GM21423 (cell line): ENCODE results near the gene CHST11.

Experiments
- ATAC-seq: cut with Tn5 transposase; IDR thresholded peaks from one replicate; pipeline ENCODE4 v1.9.1; 2021; ENCODE audit warnings: mild to moderate bottlenecking, moderate library complexity; ENCODE audit not compliant: unreplicated experiment

The CHST11 gene

GRCh38 chr12:104479123-104479662 is 22.4 kb downstream of the CHST11 start:
- ATAC-seq: no peak

DNA sequence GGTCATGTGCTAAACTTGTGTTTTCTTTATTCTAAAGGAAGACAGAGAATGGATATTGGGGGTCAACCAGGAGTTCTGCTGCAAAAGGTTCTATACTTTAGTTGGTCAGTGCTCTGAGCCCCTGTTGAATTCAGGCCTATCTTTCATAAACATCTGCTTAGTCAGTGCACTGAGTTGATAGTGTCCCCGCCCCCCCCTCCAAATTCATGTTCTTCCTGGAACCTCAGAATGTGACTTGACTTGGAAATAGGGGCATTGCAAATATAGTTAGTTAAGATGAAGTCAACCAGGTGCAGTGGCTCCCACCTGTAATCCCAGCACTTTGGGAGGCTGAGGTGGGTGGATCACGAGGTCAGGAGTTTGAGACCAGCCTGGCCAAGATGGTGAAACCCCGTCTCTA is 23.3 kb downstream of the CHST11 start:
- no peak for ATAC-seq

- ATAC-seq: no peak
Measured at GRCh38 chr12:104480826-104481440, 24.2 kb downstream of the CHST11 start.

- ATAC-seq: no peak
Measured at GRCh38 chr12:104482113-104482512, 25.4 kb downstream of the CHST11 start.

DNA sequence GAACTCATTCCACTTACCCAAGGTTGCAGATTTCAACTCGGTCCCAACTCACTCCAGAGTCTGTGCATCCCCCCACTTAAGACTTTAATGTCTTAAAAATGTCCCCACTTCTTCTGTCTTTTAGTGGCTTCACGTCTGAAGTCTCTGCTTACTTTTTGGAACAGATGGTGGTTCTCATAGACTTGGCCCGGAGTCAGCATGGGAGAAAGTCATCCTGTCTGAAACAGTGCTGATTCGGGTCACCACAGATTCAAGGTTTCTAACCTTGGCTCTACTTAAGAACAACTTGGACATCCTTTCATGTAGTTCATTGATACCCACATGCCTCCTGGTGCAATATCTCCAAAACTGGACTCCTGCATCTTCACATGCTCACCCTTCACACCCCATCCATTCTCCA is 26.0 kb downstream of the CHST11 start:
- ATAC-seq: no peak

GRCh38 chr12:104484079-104484478 is 27.3 kb downstream of the CHST11 start:
- ATAC-seq: no peak

DNA sequence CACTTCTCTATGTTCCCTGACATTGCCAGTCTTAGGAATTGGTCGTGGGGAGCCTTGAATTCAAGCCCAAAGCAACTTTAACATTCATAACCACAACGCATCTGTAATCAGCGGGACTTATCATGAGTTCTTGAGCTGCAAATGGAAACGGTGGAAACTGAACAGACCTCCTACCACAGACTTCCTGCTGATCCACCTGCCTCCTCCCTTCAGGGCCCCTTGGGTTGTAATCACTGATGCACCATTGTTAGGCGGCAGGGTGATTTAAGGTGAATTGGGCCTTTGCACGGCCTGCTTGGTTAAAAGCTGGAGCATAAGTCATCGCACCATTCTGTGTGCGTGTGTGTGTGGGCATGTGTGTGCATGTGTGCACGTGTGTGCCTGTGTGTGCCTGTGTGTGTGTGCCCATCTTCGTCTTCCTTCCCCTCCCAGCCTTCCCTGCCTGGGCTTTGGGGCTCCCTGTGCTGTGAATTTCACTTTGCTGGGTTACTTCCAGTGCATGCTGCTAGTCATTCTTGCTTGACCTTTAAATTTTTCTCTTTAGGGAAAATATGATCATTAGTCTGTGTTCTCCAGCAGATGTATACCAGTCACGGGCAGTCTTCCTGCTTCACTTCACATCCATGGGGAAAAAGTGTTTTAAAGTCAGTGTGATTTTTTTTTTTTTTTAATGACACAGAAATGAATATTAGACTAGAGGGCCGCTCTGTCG is 29.1 kb downstream of the CHST11 start:
- ATAC-seq: no peak

DNA sequence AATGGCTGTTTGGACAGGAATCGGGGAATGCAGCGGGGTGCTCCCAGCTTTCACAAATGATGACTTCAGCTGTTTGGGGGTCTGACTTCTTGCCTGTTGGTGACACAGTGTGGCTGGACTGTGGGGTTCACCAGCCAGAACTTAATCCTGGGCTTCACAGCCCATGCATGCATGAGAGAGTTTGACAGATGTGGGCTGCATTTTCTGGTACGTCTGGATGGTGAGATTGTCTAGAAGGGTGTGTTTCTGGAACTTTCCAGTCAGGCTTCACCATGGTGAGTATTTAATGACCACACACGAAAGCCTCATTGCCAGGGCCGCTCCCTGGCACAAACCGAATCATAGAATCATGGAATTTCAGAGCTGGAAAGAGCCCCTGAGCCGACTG is 29.6 kb downstream of the CHST11 start:
- no peak for ATAC-seq

DNA sequence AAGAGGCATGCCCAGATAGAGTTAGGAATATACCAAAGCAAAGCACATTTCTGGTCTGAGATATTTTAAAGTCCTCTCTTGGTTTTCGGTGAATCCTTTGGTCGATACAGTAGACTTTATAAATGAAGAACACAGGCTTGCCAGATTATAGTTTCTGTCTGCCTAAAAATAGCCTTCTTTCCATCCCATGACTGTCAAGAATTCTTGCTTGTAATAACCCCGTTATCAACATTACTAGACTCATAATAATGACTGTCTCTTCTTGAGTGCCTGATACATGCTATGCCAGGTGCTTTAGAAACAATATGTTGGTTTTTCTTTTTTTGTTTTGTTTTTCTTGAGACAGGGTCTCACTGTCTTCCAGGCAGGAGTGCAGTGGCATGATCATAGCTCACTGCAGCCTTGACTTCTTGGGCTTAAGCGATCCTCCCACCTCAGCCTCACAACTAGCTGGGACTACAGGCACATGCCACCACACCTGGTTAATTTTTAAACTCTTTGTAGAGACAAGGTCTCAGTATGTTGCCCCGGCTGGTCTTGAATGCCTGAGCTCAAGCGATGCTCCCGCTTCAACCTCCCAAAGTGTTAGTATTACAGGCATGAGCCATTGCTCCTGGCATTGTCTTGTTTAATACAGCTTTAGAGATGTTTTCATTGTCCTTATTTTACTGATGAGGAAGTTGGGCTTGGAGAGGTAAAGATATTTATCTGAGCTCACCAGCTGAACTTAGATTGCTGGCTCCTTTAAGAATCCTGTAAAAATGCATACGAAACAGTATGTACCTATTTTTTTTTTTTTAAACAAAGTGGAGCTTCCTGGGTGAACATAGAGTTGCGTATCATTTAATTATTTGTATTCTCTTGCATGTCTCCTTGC is 30.4 kb downstream of the CHST11 start:
- peak; percentile 41 for ATAC-seq

- ATAC-seq: no peak
Measured at GRCh38 chr12:104488374-104488773, 31.6 kb downstream of the CHST11 start.

GRCh38 chr12:104490186-104490585 is 33.4 kb downstream of the CHST11 start:
- no peak for ATAC-seq

- peak; percentile 38 for ATAC-seq
Measured at GRCh38 chr12:104490850-104491249, 34.1 kb downstream of the CHST11 start.

- no peak for ATAC-seq
Measured at GRCh38 chr12:104493496-104493895, 36.7 kb downstream of the CHST11 start.

DNA sequence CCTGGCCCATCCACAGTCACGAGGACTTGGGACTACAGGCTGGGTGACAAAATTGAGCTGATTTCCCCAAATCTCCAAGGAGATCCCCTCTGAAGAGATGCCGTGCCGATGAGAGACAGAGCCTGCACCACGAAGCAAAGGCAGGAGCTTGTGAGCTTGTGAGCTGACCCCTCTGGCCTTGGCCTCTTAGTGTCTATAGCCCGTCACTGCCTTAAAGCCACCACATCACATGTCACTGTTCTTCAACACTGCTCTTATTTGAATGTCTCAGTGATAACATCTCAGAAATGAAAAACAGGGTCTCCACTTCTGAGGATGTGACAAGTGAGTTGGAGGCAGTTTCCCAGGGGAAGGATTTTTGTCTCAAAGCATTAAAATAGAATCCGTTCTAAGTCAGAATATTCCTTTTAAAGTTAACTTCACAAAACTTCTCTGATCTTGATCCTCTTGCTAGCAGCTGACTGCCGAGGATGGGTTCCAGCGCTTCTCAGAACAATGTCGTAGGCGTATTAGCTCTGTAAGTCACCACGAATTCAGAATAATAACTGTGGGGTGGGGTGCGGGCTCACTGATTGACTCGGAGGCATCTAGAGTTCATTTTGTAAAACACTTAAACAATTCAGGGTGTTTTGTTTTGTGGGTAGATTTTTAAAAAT is 37.5 kb downstream of the CHST11 start:
- ATAC-seq: peak; percentile 33

GRCh38 chr12:104494793-104495158 is 38.0 kb downstream of the CHST11 start:
- ATAC-seq: no peak

- no peak for ATAC-seq
Measured at GRCh38 chr12:104495786-104496185, 39.0 kb downstream of the CHST11 start.

GRCh38 chr12:104496336-104496735 is 39.6 kb downstream of the CHST11 start:
- ATAC-seq: no peak

DNA sequence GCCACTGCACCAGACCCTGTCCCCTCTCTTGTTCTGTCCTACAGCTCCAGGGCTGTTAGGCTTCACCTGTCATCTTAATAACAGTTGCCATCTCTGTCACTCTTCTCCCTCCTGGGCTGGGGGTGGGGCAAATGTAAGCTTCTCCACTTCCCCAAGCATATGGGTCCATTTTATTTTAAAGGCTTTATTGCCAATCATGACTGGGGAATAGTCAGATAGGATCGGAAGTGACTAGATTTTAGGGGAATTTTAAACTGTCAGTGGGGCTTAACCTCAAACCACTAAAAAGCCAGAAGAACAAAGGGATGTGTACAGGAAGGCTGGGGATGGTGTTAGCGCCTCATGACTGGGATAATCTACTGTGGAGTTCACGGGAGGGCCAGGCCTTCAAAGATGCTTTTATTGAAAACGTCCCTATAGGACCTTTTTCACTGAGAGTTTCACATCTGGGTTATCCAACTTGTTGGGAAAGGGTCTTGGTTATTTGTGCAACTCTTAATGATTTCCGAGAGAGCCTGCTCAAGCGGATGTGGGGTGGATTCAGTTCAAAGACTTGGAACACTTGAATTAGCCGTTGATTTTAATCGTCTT is 41.6 kb downstream of the CHST11 start:
- no peak for ATAC-seq

- ATAC-seq: no peak
Measured at GRCh38 chr12:104499668-104500332, 43.1 kb downstream of the CHST11 start.

DNA sequence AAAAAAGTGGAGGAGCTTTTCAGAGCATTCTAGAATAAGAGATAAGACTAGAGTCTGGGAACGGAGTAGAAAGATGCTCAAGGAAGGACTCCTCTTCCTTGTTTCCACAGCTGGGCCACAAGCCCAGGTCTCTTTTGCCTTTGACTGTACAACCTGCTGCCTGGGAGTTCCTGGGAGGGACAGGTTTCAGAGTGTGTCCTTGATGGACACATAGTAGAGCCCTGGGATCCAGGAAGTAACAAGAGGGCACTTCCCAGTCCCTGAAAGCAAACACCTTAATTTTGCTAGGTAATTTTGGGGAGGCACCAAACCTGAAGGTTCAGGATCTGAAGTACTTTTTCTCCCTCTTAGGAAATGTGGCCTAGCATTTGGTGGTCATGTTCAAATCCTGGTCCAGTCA is 44.4 kb downstream of the CHST11 start:
- no peak for ATAC-seq
